Stimulated activated CD4-positive, alpha-beta T cell treated with anti-CD3 and anti-CD28 coated beads, Interleukin-15, amount 100 ng/mL, for 24 hours (primary cell): Measurements from ENCODE around the gene HSFX3.
"Not testable (repeated sequence)": the region's sequence is repeated elsewhere in the genome, so short reads cannot be mapped to it uniquely, and the experiment has no call there.

ENCODE experiments used
- DNase-seq: peaks from one replicate; pipeline ENCODE4 v3.0.0-alpha.2; 2020

HSFX3 gene

DNA sequence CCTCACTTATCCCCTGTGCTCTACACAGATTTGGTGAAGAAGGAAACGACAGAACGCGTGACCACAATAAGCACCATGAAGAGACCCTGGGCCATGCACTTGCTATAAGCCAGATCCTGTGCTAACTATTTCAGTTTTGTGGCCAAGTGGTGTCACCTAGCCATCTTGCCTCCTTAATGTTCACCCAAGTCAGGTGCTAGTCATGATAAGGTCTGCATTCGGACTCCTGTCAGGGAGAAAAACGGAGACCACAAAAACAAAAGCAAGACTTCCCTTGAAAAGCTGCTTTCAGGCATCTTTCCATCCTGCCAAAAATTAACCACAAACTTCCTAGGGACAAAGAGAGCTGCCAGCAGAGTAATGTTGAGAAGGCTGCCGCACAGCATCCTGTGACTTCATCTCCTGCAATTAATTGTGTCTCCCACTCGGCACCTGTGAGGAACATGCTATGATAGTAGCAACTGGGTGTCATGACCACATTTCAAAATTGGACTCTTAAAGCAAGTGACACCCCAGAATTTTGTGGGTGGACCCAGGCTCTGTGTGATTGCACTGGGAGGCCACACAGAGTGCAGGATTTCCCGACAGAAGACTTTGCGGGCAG is 35.8 kb downstream of the HSFX3 start:
- DNase-seq: no peak

DNA sequence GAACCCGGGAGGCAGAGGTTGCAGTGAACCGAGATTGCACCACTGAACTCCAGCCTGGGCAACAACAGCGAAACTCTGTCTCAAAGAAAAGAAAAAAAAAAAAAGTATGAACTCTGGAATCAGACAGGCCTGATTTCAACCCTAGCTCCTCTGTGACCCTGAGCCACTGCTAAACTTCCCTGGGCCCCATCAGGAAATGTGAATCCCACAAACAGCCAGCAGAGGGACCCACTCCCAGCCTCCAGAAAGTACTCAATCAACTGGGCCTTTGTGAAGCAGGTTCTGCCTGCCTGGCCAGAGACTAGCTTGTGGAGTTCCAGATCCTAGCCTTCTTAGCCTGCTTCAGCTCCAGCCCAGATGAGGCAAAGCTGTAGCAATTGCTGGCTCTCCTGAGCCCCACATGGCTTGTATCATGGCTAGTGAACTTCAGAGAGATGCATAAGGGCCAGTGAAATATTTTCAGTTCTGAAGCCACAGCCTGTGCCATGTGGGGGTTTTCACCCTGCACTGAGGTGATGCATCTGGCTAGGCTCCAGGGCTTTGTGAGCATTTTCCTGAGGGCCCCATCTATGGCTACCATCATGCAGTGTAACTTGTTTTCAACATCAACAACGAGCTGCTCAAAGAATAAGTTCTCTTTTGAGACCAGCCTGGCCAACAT is 37.4 kb downstream of the HSFX3 start:
- peak; percentile 54 for DNase-seq

DNA sequence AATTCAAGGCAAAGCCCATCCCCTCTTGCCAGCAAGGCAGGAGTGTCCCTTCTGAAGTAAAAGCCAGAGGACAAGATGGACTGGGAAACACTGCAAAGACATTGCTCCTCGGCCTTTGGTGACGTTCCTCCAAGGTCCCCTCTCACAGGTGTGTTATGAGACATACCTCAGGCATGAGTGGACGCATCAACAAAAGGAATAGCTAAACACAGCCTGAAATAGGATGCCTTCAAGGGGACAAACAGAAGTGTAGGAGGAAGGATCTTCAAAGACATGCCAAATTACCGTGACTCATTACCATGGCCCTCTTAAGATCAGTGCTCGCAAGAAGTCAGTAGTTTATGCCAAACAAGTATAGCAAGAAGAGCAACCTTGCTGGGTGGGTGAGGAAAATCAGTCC is 38.6 kb downstream of the HSFX3 start:
- DNase-seq: no peak

DNA sequence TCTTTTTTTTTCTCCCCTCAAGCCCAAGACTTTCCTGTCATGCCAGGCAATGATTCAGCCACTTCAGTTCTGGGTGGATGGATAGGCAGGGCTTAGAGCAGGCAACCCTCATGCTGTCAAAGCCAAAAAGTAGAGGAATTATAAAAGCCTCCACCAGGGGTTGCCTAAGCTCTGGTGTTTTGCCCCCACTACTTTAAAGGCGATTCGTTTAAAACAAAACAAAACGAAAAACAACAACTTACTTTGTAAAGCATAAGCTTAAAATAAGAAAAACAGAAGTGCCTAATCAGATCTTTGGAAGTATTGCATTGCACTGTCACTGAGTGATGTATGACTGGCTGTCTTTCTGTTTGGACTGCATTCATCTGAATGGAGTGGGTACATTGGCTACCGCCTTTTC is 39.3 kb downstream of the HSFX3 start:
- no peak for DNase-seq

DNA sequence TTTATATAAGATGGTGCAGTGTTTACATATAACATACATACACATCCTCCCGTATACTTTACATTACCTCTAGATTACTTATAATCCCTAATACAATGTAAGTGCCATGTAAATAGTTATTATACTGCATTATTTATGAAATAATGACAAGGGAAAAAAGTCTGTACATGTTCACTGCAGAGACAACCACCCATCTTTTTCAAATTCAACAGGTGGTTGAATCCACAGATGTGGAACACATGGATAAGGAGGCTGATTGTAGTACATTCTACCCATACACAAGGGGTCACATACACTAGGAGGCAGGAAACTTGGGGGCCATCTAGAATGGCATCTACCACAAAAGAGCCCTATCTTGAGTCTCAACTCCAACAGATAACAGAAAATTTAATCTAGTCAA is 41.3 kb downstream of the HSFX3 start:
- no peak for DNase-seq

DNA sequence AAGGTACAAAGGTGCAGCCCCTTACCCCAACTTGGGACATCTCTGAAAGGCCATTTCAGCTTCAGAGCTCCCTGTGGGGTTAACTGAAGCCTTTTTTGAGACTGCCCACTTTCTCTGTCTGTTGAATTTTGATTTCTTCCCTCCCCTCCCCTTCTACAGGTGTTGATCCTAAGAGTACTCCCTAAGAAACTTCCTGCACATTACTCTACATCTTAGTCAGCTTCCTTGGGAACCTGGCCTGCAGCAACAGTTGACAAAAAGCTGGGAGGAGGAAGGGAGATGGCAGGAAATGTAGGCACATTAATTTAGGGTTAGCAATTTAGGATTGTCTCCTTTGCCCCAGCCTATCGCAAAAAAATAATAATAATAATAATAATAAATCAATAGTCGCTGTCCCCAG is 43.4 kb downstream of the HSFX3 start:
- no peak for DNase-seq

DNA sequence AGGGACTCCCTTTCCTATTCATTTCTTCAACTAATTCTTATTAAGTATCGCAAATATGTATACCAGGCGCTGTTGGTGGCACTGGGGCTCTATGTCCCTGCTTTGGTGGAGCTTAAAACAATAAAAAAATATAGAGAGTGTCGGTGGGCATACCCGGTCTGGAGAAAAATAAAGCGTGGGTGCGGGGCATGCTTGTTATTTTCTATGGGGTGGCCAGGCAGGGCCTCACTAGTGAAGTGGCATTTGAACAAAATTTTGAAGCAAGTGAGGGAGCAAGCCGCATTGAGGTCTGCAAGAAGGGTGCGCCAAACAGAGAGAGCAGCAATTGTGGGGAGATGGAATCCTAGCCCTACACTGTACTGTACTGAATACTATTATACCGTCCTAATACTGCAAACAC is 44.1 kb downstream of the HSFX3 start:
- no peak for DNase-seq

DNA sequence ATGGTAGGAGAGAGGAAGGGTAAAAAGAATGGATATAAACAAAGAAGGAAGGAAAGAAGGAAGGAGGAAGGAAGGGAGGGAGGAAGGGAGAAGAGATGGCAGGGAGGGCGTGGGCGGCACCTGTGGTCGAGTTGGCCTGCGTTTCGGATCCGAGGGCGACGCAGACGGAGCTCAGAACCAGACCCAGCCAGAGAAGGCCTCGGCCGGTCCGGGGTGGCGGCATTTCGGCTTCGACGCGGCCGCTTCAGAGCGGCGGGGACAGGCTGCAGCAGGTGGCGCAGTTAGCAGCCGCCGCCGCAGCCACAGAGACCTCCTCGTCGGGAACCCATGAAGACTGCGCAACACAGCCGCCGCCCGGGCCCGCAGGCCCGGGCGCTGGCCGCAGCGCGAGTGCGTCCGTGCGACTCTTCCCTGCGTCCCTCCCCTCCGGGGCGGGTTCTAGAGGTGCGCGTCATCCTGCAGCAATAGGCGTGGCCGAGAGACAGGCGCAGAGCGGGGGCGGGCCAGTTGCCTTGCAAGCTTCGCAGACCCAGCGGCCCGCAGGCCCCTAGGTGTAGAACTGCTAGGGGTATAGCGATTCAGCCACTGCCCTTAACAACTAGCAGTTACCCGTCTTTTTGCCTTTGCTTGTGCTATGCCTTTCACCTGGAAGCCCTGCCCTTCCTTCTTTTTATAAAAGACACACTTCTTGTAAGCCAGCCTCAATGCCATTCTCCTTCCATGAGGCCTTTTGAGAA is 44.6 kb downstream of the HSFX3 start, which contains the start of gene IDS:
Gene IDS, minus strand, starts transcription at position 392 of the 737 bp plus-strand sequence. Its CDS starts 169 bp downstream, at position 223.
- DNase-seq: peak; percentile 90

DNA sequence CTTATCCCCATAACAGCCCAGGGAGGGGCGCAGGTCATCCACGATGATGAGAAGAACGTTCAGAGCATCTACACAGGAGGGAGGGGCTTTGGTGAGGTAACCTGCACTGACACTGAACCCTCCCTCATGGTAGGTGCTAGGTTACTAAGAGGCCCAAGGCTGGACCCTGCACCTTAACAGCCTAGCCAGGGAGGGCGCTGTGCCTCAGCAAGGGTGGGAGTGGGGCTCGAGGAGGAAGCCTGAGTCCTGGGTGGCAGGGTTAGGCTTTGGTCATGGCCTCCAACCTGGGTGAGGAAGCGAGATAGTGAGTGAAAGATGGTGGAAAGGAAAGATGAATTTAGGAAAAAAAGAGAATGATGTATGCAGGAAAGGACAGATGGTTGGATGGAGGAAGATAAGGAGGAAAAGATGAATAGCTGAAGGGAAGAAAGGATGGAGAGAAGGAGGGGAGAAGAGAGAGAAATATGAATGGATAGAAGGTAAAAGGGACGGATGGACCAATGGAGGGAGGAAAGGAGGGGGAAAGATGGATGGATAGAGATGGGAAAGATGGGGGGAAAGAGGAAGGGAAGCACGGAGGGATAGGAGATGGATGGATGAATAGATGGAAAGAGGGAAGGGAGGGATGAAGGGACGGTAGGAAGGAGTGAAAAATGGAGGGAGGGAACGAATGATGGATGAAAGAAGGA is 45.4 kb downstream of the HSFX3 start:
- DNase-seq: peak; percentile 66

DNA sequence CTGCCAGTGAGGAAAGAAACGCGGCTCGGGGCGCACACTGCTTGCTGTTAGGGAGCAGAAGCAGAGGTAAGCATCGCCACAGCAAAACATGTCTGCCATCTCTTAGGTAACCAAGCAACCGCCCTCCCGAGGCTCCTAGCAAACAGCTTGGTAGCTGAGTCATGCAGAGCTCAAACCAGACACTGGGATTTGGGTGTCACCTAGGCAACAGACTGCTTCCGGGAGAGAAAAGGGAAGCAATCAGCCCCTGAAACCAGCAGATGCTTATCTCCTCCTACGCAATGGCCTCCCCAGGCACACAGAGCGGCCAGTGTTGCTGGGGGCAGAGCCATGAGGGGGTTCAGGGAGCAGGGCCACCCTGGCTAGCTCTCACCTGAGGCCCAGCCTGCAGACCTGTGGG is 46.3 kb downstream of the HSFX3 start:
- peak; percentile 70 for DNase-seq

DNA sequence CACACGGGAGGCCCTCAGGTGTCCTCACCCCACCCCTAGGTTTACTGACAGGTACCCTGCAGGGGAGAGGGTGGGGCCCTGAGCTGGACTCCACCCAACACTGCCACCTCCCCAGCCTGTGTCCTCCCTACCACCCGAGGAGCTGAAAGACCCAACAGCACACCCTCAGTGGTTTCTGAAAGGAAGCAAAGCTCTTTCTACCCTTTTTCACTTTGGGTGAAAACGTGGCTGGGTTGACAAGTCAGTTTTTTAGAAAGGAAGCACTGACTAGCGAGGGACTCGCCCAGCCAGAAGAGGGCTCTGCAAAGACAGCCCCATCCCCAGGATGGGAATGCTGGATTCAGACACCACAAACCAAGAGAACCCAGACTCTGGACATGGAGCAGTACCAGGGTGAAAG is 46.8 kb downstream of the HSFX3 start:
- not testable (repeated sequence) for DNase-seq

DNA sequence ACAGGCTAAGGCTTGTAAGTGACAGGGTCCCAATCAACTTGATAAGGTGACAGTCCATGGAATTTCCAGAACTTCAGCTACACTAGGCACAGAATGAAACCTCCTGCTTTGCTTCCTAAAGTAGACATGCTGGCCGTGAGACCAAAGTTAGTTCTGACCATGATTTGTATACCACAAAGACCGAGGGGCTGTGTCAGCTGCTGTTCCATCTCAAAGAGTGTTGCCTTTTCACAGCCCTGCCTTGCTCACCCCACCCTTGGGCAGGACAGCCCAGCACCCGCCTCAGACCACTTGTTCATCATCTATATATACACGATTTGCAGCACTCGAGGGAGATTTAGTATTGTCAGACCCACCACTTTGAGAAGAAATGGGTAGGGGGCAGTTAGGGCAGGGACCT is 50.0 kb downstream of the HSFX3 start:
- DNase-seq: no peak

DNA sequence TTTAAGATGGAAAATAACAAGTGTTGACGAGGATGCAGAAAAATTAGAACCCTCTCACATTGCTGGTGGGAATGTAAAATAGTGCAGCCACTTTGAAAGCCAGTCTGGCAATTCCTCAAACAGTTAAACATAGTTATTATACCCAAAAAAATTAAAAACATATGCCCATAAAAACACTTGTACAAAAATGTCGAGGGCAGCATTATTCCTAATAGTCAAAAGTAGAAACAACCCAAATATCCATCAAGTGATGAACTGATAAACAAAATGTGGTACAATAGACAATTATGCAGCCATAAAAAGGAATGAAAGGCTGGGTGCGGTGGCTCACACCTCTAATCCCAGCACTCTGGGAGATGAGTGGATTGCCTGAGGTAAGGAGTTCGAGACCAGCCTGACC is 51.0 kb downstream of the HSFX3 start:
- no peak for DNase-seq
